ENCODE measurements around the gene CASK.

The CASK gene

DNA sequence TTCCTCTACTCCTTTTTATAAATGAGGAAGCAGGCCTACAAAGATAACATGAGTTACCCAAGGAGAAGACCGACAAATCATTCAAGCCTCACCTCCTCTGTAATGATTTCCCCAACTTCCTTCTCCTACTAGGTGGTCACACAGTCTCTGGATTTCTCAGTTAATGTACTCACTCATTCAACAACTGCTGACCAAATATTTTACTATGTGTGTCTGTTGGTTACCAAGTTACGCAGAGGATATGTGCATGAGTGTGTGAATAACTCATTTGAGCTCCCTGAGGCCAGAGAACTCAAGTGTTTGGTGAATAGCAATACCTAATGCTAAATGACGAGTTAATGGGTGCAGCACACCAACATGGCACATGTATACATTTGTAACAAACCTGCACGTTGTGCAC, 10.4 kb downstream of the CASK start:
- DNase-seq: no peak

DNA sequence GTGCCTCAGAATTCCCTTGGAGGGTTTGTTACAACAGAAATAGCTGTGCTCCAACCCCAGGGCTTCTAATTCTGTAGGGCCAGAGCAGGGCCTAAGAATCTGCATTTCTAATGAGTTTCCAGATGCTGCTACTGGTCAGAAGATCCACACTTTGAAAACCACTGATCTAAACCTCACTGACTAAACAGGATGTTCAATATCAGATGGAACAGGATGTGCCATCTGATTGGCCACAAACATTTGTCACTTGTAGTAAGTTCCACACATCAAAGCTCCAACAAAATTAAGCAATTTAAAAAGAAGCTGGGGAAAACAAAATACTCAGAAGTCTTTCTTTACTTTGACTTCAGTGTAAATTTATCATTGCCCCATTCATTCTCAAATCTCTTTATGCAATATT, 14.3 kb downstream of the CASK start:
- DNase-seq: no peak

DNA sequence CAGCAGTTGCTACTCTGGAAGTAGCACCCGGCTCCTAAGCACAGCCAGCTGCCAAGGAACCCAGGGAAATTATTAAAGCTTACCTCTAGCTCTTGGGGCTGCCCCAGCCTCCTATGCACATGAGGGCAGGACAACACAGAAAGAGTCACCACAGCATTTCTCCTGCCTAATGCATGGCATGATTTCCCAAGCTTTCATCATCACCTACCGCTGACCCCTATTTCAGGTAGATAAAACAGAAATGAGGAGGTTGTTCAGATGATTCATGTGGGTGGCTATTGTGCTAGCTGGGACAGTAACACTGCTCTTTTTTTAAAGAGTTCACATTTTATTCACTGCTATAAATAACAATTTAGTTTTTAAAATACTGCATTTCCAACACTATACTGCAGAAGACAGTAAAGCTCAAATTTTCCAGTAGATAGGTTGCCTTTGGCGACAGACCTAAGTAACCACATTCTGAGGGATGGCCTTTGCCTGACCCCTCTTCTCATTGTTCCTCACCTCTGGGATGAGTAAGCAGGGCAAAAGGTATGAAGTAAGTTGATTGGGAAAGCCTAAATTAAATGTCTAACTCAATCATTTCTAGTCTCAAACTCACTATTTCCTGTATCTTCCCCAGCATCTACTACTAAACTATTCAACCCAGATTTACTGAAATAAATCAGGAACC, 16.7 kb downstream of the CASK start:
- DNase-seq: peak; percentile 28

DNA sequence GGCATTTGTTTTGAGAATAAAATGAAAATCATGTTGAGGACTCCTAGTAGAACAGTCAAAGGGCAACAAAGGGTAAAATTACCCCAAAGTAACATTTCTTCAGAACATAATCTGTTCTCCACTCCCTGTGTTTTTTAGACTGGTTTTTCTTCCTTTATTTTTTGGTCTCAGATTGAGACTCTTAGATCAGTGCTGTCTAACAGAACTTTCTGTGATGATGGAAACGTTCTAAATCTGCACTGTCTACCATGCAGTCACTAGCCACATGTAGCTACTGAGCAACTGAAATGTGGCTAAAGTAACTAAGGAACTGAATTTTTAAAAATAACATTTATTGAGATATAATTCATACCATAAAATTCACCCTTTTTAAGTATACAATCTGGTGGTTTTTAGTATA, 19.8 kb downstream of the CASK start:
- DNase-seq: no peak

DNA sequence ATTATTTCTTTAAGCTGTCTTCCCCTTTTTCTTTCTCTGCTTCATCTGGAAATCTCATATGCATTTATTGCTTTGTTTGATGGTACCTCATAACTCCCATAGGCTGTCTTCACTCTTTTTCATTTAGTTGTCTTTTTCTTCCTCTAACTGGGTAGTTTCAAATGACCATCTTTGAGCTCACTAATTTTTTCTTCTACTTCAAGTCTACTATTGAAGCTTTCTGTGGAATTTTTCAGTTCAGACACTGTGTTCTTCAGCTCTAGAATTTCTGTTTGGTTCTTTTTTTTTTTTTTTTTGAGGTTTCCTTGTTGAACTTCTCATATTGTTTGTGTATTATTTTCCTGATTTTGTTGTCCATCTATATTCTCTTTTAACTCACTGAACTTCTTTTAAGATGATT, 23.0 kb downstream of the CASK start:
- DNase-seq: no peak

DNA sequence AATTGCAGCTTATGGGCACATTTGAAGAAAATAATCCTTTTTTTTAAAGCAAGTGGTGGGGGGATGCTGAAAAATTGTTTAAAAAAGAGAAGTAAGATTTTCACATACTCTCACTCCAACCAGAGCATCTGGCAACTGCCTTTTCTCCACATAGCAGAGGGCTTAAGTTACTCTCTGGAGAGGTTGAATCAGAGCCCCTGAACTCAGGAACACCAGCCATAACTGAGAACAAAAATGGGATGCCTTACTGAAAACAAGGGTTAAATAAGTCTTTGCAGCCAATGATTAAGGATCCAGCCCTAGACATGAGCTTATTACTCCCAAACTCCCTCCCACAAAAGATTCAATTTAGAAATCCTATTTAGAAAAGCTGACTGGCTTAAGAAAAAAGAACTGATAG, 27.5 kb downstream of the CASK start:
- no peak for DNase-seq

DNA sequence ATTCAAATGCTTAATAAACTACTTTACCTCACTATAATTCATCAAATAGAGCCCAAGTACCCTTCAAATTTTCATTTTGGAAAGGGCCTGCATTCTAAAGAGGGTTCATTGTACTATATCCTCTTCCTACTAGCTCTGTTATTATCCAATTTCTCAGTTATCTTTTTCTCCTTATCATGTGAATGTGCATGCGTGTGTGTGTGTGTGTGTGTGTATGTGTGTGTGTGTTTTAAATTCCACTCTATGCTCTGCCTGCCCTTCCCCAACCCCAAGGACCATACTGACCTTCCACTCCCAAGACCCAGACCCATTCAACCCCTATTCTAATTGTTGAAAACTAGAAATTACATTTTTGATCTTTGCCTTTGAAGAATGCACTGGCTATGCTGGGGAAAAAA, 33.3 kb downstream of the CASK start:
- no peak for DNase-seq

DNA sequence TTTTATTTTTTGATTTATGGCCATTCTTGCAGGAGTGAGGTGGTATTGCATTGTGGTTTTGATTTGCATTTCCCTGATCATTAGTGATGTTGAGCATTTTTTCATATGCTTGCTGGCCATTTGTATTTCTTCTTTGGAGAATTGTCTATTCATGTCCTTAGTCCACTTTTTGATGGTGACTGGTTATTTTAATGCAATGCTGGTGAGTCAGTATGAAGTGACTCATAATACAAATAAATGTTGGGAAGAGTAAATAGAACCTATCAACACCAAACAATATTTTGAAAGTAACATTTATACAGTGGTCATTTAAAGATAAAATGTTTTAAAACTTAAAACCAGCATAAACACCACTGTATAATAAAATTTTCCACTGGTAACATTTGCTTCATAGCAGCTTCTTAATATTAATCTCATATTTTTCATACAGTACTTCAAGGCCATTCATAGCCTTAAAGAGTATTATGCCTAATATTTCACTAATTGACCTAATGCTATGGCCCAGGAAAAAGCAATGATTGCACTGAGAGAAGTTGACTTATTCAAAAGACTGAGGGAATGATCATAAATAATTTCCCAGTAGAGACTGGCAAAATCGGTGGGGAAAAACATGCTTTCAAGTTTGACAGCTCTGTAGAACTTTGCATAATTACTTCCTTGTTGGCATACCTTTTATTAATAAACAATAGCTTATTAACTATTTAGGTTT, 33.9 kb downstream of the CASK start:
- DNase-seq: no peak

DNA sequence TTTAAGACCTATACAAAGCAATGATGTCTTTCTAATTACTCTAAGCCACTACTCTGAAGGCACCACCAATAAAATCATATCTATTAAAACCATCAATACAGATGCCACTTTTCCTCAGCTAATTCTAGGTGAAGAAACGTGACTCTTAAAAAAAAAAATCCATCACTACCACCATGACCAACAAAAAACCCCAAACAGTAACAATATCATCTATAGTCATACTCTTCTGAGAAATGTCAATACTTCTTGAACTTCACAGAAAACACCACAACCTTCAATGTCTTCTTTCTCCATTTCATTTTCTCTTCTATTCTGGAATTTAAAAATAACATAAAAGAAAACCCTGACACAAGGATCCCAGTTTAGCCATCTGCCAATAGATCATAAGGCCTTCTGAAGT, 35.7 kb downstream of the CASK start:
- DNase-seq: no peak

DNA sequence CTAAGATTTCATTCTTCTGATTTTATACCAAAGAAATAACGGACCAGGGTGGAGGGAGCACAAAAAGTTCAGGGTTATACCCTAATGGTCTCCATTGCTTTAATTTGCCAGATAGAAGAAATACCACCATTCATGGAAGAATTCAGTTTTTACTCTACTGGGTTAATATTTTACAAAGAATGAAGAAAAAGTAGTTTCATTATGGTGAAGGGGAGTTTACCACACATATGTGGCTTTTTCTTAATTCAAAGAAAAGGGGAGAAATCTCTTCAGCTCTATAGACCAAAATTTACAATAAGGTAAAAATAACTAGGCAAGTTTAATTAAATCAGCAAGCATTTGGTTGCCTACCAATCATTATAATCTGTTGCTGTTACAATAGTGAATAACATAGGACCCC, 37.6 kb downstream of the CASK start:
- DNase-seq: no peak

DNA sequence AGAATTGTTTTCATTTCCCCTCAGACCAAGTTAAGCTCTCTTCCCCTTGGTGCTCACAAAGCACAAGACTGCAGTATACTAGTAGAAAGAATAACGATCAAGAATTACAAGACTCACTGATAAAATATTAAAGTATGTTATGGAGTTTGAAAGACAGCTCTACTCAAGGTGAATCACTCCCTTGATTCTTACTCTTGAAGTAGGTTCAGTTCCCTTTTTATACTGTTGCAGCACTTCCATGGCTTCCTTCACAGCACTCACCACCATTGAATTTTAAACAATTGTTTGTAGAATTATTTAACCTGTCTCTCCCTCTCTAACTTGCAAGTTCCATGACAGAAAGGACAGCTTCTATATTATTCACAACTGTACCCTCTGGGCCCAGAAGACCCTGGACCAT, 42.2 kb downstream of the CASK start:
- no peak for DNase-seq

DNA sequence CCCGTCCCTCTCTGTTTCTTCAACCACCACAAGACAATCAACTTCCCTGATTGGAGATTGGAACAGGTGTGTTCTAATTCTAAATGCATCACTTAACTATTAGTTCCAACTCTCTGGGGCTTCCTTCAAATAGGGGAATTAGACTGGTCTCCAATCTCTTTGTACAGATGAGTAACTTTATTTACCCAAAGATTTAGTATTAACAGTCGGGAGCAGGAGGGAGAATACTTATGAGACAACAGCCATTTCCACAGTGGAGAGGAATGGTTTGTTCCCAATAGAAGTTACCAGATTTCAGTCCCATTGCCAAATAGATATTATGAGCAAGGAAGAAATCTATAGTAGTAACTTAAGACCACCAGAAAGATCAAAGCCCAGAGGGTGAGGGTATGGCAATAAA, 46.2 kb downstream of the CASK start:
- no peak for DNase-seq

DNA sequence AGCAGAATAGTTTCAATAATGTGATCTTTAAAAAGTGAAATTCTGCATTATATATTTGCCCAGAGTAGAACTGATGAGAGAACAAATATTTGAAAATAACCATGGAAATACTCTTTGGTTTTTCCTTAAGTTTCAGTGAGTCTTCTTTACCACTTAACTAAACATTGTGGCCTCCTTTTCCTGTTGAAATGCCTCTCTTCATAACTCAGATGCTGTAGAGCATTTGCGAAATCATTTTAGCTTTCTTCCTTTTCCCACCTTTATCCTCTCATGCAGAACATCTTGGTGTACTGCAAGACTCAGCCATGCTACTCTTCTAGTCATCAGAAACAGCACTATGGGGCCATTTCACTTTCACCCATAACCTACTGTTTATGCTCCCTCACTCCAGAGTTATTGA, 48.2 kb downstream of the CASK start:
- no peak for DNase-seq

DNA sequence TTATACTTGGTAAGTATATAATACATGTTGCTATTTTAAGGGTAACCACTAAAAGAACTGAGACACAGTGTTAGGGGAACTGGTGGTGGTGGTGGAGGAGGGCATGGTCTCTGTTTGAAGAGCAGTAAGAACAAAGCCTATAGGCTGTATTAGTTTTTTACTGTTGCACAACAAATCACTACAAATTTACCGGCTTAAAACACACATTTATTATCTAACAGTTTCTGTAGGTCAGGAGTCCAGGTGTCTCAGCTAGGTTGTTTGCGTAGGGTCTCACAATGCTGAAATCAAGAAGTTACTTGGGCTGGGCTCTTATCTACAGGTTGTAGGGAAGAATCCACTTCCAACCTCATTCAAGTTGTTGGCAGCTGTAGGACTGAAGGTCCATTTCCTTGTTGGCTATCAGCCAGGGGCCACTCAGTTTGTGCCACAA, 52.6 kb downstream of the CASK start:
- DNase-seq: no peak

DNA sequence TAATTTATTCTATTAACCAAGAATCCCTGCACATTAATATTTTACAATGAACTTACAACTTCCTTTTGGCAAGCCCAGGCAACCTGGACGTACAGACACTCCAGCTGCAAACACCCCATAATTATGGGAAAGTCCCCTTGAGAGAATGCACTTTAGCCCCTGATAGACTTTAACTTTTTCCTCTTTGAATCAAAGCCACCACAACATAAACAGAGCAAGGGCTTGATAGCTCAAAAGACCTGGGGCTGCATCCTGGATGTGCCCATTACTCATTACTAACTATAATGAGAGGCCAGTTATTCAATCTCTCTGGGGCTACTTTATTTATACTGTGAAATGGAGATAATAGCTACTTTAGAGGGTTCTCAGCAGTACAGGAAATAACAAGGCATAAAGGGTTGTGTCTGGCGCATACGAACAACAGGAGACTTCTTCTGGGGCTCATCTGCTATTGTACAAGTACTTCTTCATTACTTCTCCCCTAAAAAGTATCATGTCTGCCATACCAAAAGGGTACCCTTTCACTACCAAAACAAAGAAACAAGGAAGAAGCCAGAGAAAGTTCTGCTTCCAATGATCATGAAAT, 54.9 kb downstream of the CASK start:
- DNase-seq: no peak

DNA sequence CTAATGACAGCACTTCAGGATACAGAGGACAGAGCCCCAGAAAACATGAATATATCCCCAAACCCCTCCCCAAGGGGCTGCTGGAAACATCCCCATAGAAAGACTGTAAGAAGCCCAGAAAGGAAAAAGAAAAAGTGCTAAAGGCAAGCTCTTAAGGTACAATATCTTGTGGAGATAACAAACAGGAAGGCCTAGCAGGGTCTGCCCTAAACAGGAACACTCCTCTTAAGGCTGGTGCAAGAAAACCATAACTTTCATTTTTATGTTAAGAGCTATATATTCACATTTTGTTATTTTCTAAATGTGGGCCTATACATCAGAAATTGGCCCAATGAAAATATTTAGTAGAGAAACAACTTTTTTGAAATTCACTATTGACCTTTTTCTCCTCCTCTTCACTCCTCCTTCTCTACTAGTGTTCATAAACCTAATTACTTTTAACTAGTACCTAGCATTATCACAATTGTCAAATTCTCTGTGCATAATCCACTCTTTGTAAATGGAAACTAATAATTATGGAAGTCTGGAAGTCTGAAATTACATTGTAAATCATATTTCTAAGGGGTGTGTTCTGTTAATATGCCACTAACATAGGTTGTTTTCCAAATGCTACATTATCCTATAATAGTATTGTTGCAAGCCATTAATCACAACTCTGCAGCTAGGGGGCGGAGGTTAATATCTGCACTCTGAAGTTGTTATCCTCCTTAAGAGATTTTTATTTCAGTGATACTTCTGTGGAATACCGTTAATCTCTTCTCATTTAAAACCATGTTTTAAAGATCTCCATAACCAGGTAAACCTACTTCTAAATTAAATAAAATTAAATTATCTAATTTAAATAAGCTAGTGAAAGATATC, 59.8 kb downstream of the CASK start:
- DNase-seq: no peak

DNA sequence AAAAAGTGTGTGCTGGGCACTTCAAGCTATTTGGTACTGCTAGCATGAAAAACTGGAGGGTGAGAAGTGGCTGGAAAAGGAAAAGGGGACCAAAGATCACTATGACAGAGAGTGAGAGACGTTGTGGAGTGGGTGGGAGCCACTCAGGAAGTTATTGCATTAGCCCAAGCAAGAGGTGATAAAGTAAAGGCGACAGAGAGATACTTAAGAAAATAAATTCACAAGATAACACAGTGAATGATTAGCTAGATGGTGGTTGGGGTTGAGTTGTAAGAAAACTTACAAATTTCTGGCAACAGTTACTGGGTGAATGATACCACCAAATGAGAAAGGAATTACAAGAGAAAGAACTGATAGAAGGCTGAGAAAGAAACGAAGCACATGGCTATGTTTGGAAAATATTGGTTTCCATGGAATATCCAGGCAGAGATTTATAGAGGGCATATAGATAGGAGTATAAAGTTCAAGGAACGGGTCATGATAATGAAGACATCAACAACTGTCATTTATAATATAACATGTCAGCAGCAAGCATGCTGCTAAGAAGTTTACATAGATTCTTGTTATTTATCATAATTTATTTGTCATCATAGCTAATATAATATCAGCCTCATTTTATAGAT, 60.7 kb downstream of the CASK start:
- DNase-seq: no peak

DNA sequence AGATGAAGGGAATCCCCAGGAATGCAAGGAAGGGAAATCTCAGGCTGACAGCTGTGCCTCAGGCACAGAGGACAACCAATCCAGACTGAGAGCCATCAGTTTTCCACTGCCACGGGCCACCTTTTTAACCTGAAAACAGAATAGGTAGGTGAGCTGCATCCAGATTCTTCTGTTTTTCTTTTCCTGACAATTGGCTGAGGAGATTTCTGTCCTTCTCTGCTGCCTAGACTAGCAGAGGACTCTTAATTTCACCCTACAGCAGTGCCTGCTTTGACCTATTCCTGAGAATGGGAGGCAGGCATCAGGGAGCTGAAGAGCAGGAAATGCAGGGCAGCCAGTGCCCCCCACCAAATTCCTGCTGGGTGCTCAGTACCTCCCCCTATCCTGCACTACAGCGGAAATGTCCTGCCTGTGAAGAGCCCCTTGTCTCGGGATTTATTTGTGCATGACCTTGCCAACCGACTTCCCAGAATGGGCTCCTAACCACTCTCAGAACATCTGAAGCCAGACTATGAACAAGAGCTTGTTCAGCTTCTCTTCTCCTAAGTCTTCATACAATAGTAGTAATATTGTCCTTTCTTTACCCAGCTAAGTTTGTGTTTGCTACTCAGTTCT, 65.1 kb downstream of the CASK start:
- DNase-seq: no peak

DNA sequence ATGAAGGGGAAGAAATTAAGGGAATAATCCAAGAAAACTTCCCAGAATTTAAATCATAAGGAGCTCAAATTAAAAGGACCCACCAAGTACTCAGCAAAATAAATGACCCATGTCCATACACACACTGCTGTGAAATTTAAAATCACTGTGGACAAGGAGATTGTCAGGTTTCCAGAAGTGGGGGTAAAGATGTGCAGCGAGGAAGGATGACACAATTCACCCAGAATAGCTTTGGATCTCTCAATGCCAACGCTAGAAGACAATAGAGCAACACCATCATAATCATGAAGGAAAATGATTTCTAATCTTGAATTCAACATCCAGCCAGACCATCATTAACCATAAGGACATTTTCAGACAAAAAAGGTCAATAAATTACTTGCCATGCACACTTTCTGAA, 65.7 kb downstream of the CASK start:
- no peak for DNase-seq

DNA sequence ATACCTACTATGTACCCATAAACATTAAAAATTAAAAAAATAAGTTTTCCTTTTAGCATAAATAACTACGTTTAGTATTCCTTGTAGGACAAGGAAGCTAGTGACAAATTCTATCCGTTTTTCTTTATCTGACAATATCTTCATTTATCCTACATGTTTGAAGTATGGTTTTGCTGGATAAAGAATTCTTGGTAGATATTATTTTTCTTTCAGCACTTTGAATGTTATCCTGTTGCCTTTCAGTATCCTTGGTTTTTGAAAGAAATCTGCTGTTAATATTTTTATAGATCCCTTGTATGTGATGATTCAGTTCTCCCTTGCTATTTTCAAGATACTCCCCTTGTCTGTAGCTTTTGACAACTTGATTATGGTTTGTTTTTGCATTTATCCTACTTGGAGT, 76.6 kb downstream of the CASK start:
- DNase-seq: no peak

DNA sequence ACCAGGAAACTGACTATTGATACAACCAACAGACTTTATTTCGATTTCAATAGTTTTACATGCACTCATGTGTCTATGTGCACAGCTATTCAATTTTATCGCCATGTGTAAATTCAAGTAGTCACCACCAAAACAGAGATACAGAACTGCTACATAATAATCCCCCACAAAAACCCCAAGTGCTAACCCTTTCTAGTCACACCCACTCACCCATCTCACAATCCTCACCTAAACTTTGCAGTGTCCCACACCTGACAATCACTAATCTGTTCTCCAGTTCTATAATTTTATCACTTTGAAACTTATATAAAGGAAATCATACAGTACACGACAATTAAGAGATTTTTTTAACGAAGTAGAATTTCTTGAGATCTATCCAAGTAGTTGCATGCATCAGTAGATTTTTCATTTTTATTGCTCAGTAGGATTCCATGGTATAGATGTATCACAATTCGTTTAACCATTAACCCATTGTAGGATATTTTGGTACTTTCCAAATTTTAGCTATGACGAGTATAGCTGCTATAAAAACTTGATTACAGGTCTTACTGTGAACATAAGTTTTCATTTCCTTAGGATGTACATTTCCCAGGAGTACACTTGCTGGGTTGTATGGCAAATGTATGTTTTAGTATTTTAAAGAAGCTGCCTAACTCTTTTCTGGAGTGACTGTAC, 85.9 kb downstream of the CASK start:
- DNase-seq: no peak

DNA sequence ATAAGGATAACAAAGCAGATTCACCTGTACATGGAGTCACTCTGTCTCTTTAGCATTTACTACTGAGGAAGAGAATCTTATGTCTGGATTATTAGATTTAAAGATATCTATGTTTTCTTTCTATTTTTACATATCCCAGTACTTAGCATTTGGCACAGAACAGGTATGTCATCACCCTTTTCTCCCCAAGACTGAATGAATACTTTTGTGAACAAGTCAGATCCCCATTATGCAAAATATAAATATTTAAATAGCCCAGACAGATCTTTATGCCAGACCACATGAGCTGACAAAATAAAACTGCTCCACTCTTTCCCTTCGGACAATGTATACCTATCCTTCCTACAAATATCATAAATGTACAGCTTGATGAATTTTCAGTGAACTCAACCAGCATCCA, 94.5 kb downstream of the CASK start:
- DNase-seq: no peak
